Stimulated activated CD4-positive, alpha-beta T cell treated with anti-CD3 and anti-CD28 coated beads, Interleukin-15, amount 100 ng/mL, for 24 hours (primary cell): ENCODE data around the gene BRSK2.
"Not testable (repeated sequence)": the region's sequence is repeated elsewhere in the genome, so short reads cannot be mapped to it uniquely, and the experiment has no call there.

ENCODE experiments used
- DNase-seq: peaks from one replicate; pipeline ENCODE4 v3.0.0-alpha.2; 2020

Gene BRSK2

DNA sequence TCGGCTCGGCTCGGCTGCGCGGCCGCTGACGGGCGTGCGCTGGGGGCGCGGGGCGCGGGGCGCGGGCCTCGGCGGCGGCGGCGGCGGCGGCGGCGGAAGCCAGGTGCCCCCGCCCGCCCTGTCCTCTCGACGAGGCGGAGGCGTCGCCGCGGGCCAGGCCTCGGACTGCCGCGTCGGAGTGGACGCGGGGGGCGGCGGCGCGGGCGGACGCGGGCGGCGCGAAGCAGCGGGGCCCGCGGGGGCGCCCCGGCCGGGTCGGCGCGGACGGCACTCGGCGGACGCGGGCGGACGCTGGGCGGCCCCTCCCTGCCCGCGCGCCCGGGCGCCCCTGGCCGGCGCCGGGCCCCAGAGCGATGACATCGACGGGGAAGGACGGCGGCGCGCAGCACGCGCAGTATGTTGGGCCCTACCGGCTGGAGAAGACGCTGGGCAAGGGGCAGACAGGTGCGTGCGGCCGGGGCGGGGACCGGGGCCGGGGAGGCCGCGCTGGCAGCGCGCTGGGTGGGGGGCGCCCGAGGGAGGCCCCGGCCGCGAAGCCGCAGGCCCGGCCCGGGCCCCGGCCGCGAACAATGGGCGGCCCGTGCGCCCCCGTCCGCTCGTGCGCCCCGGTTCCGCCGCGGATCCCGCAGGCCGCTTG, at the start of gene BRSK2:
TSS of gene BRSK2 (plus strand) at position 3 of the 637 bp plus-strand sequence. CDS start at position 354, 351 bp downstream.
- DNase-seq = no peak

DNA sequence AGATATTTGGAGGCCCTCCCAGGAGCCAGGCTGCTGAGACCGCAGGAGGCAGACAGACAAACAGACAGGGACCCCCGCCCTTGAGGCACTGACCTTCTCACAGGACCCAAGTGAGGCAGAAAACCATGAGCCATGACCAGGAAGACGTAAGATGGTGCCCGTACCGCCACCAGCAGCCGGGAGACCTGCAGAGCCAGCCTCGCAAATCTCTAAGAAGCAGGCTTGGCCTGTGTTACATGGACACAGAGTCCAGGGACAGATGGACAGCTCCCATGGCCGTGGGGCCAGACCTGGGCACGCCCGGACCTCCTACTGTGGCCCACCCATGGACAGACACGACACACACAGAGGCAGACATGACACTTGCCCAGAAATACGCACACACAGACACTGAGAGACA, 49.6 kb upstream of the BRSK2 start:
- no peak for DNase-seq

DNA sequence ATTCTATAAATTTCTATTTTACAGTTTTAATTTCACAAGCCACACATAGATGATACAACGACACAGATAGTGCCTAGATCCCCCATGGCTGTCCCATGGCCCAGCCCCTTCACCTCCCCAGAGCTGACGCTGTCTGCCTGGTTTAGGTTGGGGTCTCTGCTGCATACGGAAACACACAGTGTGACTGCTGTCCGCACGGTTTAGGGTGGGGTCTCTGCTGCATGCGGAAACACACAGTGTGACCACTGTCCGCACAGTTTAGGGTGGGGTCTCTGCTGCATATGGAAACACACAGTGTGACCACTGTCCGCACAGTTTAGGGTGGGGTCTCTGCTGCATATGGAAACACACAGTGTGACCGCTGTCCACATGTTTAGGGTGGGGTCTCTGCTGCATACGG, 48.5 kb upstream of the BRSK2 start:
- DNase-seq = not testable (repeated sequence)

DNA sequence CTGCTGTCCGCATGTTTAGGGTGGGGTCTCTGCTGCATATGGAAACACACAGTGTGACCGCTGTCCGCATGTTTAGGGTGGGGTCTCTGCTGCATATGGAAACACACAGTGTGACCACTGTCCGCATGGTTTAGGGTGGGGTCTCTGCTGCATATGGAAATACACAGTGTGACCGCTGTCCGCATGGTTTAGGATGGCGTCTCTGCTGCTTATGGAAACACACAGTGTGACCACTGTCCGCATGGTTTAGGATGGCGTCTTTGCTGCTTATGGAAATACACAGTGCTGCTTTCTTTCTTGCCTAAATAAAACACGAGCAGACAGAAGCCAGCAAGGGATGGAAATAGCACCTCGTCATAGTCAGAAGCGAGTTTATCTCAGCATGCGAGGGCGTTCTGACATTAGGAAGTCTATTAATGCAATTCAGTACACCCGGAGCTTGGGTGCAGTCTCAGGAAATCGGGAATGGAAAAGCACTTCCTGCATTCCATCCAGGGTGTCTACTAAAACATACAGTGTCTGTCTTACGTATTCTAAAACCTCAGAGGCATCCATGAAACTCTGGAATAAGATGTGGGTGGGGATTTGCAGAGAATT, 47.7 kb upstream of the BRSK2 start:
- no peak for DNase-seq

DNA sequence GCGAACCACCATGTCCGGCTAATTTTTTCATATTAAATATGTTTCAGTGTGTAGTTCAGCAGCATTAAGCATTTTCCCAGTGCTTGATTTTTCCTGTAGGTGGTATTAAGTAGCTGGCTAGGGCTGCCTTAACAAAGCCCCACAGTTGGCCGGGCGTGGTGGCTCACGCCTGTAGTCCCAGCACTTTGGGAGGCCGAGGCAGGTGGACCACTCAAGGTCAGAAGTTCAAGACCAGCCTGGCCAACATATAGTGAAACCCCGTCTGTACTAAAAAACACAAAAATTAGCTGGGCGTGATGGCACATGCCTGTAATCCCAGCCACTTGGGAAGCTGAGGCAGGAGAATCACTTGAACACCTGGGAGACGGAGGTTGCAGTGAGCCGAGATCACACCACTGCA, 46.8 kb upstream of the BRSK2 start:
- no peak for DNase-seq

DNA sequence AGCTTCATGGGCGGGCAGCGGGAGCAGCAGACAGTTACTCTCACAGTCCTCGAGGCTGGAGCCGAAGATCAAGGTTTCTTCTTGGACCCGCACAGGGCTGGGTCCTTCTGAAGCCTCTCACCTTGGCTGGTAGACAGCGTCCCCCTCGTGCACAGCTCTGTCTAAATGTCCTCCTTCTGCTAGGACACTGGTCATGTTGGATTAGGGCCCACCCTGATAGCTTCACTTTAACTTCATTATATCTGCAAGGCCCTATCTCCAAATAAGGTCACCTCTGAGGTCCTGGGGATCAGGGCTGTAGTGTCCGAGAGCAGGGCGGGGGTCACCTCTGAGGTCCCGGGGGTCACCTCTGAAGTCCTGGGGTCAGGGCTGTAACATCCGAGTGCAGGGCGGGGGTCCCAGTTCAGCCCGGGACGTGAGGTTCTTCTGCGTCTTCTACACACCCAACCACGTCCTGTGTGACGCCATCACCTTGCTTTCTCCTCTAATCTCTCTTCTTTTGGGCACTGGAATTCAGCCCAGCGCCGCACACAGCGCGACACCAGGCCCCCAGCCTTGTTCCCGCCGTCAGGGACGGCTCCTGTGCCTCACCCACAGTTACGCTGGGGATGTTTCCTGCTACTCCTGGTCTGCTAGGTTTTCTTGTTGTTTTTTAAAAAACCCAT, 46.2 kb upstream of the BRSK2 start:
- no peak for DNase-seq

DNA sequence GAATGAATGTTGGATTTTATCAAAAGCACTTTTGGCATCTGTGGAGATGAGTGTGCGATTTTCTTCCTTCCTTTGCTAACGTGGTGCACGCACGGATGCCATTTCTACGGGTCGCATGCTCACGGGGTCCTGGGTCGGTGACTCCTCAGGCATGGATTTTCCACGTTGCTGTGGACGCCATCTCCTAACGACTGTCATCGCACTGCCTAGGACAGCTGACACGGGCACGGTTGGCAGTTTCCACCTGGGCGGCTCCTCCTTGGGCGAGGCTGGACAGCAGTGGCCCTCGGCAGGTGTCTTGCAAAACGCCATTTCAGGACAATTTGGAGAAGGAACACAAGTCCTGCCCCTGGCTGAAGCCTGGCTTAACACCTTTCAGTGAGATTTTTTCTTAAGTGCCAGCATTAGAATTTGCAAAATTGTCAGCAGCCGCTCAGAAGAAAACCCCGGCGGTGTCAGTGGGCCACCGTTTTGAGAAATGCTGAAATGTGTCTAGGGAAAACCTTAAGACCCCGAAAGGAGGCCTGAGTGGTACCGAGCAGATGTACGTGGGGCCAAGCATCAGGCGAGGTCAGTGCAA, 45.6 kb upstream of the BRSK2 start:
- DNase-seq = no peak

DNA sequence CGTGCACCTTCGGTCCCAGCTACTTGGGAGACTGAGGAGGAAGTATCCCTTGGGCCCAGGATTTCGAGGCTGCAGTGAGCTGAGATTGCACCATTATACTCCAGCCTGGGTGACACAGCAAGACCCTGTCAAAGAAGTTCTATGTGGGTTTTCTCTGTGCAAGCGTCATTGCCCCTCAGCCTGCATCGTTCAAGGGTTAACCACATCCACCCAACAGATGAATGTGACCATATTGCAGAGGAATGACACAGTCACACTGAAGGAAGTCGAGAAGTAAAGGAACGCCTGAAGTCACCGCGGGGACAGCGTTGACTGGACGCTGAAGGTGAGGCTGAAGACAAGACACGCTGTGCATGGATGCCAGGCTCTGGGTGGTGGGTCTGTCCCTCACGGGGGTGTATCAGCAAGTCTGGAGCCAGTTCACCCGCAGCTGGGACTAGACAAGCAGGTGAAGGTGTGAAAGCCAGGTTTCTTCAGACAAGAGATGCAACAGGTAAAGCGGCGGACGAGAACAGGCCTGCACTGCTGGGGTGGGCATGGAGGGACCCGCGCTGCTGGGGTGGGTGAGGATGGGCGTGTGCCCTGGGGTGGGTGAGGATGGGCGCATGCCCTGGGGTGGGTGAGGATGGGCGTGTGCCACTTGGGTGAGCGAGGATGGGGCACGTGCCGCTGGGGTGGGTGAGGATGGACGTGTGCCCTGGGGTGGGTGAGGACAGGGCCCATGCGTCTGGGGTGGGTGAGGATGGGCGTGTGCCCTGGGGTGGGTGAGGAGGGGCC, 43.8 kb upstream of the BRSK2 start:
- no peak for DNase-seq

DNA sequence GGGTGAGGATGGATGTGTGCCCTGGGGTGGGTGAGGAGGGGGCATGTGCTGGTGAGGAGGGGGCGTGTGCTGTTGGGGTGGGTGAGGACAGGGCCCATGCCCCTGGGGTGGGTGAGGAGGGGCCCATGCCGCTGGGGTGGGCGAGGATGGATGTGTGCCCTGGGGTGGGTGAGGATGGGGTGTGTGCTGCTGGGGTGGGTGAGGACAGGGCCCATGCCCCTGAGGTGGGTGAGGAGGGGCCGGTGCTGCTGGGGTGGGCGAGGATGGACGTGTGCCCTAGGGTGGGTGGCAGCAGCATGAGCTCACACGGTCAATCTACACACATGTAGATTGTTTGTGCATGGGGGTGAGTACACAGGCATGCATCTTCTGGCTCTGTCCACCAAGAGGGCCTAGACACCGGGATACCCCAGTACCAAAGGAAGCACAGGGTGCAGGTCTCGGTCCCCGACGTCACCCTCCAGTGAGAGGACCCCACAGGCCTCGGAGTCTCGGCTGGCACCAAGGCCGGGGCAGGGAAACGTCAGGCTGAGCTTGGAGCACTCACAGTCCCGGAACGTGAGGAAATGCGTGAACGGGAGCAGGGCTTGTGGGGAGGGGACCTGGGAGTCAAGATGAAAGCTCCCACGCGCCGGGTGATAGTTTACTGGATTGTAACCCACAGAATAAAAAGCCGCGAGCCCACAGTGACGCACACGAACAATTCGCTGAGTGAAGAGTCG, 42.9 kb upstream of the BRSK2 start:
- DNase-seq = no peak

DNA sequence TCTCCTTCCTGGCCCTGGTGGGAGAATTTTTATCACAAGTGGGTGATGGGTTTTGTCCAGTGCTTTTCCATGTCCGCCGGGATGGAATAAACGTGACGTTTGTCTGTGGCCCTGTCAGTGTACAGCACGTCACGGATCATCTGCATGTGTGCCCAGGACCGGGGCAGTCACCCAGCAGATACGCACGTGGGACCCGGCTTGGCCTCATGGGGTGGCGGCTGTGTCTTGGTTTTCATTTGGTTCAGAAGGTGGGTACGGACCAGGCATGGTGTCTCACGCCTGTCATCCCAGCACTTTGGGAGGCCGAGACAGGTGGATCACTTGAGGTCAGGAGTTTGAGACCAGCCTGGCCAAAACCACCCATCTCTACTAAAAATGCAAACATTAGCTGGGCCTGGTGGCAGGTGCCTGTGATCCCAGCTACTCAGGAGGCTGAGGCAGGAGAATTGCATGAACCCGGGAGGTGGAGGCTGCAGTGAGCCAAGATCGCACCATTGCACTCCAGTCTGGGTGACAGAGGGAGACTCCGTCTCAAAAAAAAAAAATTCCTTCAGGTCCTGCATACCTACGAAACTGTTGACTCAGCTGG, 42.2 kb upstream of the BRSK2 start:
- DNase-seq = not testable (repeated sequence)

DNA sequence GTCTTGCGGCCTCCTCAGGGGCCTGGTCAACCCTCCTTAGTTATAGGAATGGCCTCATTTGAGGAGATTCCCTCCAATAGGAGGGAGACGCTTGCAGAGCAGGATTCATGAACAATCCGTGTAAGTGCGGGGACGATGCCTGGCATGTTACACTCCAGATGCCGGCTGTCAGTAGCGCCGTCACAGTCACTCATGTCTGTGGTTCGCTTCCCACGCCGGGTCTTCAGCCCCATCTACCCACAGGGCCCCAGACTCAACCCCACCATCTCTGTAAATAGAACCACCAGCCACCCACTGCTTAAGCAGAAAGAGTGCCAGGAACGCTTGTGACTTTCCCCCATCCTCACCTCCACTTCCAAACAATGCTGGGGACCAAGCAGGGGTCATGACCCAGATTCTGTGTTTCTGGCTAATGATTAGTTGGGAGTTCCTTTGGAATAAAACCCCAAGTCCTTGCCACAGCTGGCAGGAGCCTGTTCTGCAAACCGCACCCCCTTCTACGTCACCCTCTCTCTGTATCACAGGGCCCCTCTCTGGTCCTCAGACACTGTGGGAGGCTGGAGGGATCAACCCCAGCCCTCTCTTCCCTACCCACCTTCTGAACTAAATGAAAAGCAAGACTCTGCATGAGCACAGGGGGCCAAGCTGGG, 41.5 kb upstream of the BRSK2 start:
- no peak for DNase-seq

DNA sequence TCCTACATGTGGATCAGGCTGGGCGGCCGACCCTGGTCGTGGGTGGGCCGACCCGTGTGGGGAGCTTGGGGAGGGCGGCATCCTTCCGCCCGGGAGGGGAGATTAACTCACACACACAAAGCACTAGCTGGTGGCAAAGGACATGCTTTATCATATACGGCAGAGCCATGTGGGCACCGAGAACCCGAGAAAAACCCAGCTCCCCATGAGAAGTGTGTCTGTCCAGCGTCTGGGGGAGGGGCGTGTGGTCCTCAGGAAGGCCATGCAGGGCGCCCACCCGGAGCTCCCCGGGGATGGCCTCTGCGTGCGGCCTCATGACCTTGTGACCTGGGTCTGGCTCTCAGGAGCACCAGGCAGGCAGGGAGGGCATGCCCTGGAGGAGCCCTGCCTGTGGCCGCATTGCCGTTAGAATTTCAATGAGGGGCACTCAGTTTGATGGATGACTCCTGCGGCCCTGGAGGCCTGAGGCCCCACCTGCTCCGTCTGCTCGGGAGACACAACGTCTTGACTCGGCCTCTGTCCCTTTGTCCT, 40.9 kb upstream of the BRSK2 start:
- no peak for DNase-seq

DNA sequence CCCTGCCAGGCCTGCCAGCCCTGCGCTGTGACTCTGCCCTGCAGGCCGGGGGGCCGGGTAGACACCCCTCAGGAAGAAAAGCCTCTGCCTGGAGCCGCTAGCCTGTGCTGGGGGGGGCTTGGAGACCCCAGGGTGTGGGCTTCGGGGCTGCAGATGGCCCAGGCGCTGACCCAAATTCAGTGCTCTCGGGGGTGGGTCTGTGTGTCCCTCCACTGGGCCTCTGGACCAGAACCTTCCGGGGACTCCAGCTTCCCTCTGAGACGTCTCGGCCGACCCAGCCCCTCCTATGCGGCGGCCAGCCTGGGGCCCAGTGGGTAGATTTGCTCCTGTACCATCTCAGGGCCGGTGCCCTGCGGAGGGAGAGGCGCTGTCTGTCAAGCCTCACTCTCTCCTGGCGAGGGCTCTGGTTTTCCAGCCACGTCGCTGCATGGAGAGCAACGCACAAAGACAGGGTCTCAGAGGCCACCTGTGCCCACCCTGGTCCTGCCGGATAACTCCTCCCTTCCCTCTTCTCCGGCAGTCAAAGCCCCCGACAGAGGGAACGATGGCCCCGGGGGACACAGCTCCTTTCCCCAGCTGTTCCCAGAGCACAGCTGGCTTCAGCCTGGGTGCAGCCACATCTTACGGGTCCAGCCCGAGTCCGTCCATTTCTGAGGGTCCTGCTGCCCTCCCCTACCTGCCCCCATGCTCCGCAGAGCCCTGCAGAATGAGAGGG, 40.2 kb upstream of the BRSK2 start:
- DNase-seq = no peak

DNA sequence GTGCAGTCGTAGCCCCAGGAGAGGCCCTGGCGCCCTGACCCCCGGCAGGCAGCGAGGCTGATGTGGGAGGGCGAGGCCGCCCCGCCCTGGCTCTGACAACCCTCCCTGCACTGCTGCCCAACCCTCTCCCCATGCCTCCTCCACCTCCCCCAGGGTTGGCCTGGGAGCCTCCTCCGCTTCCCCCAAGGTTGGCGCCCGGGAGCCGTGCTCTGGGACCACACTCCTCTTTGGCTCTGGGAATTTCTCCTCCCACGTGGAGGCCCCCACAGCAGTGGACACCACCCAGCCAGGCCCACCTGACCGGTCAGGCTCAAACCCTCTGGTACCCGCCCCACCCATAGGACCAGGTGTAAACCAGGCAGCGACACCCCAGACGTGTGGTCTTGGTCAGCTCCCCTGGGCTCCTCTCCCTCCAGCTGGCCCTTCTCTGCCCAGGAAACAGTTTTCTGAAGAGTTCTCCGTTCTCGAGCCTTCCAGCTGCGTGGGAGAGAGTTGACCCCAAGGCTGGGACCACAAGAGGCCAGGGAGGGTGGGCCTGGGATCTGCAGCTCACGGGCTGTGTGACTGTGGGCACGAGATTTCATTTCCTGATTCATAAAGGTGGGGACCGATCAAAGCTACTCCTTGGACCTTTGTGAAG, 39.5 kb upstream of the BRSK2 start:
- no peak for DNase-seq

DNA sequence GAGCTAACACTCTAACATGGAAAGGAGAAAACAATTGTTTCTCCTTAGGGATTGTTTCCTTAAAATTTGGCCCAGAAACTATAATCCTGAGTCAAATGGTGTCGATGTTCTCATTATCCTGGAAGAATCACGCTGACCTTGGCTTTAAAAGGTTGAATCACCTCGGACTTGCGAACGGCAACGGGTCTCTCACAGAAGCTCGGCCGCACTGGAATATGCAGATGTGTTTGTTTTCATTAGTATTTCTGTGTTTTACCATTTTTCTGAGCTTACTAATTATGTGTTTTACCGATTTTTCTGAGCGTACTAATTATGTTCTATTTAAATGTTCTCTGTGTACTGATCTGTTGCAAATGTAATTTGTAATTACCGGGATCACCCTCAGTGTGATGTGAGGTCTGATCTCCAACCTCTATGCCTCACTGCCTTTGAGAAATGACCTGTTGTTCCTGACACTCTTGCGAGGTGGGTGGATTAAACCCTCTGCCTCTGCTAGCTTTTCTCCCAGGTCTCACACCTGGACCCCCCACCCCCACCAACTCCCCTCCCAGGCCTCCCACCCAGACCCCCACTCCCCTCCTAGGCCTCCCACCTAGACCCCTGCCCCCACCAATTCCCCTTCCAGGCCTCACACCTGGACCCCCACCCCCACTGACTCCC, 38.3 kb upstream of the BRSK2 start:
- no peak for DNase-seq

DNA sequence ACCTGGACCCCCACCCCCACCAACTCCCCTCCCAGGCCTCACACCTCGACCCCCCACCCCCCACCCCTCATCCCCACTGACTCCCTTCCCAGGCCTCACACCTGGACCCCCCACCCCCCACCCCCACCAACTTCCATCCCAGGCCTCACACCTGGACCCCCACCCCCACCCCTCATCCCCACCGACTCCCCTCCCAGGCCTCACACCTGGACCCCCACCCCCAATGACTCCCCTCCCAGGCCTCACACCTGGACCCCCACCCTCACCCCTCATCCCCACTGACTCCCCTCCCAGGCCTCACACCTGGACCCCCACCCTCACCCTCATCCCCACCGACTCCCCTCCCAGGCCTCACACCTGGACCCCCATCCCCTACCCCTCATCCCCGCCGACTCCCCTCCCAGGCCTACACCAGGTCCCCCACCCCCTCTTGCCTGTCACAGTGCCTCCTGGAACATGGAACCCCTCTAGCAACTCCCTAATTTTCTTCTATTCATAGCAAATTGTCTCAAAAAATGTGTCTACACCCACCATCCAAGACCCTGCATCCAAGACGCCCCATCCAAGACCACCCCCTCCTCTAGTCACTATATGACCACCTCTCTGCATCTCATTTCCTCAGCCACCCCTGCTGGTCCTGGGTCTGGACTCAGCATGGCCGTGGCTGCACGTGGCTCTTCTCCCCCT, 36.9 kb upstream of the BRSK2 start:
- no peak for DNase-seq

DNA sequence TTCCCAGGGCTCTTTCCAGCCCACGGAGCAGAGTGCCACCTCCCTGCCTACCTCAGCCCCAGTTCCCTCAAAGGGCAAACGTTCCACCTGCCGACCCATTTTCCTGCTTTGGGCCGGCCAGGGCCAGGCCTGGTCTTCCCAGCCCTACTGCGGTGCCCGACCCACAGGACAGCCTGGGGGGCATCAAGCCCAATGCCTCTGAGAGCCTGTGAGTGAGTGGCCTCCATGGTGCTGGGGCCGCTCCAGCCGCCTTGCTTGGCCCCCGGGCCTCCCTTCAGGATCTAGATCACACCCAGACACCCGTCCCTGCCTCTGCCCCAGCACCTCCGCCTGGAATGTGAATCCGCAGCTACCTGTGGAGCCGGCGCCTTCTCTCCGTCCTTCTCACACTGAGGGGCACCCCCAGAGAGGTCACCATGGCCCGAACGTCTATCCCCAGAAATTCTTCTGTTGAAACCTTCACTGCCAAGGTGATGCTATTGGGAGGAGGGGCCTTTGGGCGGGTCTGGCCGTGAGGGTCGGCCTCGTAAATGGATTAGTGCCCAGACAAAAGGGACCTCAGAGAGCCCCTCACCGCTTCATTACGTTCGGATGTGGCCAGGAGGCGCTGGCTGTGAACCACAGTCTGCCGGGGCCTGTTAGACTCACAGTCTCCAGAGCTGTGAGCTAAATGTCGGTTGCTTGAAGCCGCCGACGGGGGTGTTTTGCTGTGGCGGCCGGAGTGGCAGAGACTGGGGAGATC, 36.2 kb upstream of the BRSK2 start:
- DNase-seq = no peak
